Glutamatergic neuron (in vitro differentiated cells): ENCODE measurements around the gene OPRL1. TPM values are rescaled to one million over a fixed set of nuclear protein-coding genes. Genes with fewer than 3 reads are reported as not detected.
A peak's percentile ranks its signal among the peaks of the same experiment; 100 is the strongest.

ENCODE experiments used
- DNase-seq: peaks from one replicate; pipeline ENCODE4 v3.0.0; 2022
- H3K27ac Mint-ChIP-seq: one replicate; pipeline ENCODE4 v1.8.0; 2020; ENCODE audit warnings: mild to moderate bottlenecking, mixed read lengths, inconsistent platforms; ENCODE audit not compliant: unreplicated experiment
- H3K27me3 Mint-ChIP-seq: one replicate; pipeline ENCODE4 v1.8.0; 2020; ENCODE audit warnings: mild to moderate bottlenecking, moderate library complexity, mixed read lengths, inconsistent platforms; ENCODE audit not compliant: unreplicated experiment
- H3K36me3 Mint-ChIP-seq: one replicate; pipeline ENCODE4 v1.8.0; 2020; ENCODE audit warnings: mild to moderate bottlenecking, mixed read lengths, inconsistent platforms; ENCODE audit not compliant: unreplicated experiment
- H3K4me1 Mint-ChIP-seq: one replicate; pipeline ENCODE4 v1.8.0; 2020; ENCODE audit warnings: mild to moderate bottlenecking, low read depth, mixed read lengths, inconsistent platforms; ENCODE audit not compliant: unreplicated experiment
- H3K4me3 Mint-ChIP-seq: one replicate; pipeline ENCODE4 v1.8.0; 2020; ENCODE audit warnings: mild to moderate bottlenecking, mixed read lengths, inconsistent platforms; ENCODE audit not compliant: unreplicated experiment
- H3K9me3 Mint-ChIP-seq: one replicate; pipeline ENCODE4 v1.8.0; 2020; ENCODE audit warnings: mild to moderate bottlenecking, moderate library complexity, mixed read lengths, inconsistent platforms; ENCODE audit not compliant: unreplicated experiment
- CTCF ChIP-seq: fragments of 200-600 bp; sonication (generic); IDR thresholded peaks from one replicate; pipeline ENCODE4 v1.5.0; 2021; ENCODE audit not compliant: partially characterized antibody, unreplicated experiment
- total RNA-seq: library from RNA; stranded (reverse); fragmentation: NEBNext Ultra II Directional; extraction: Animal tissue kit (Norgen Biotek cat#: 25700); gene quantifications from one replicate; pipeline ENCODE4 v1.2.1, GENCODE V29; 2021; ENCODE audit not compliant: unreplicated experiment

OPRL1 gene
- total RNA-seq, 1 donor from 2014 or later, result 2.9 TPM

GRCh38 chr20:64062596-64063388 lies 17.1 kb upstream of the OPRL1 start, which contains the start of gene TCEA2:
Gene TCEA2 (plus strand): TSS chr20:64063198. CDS start chr20:64063313, 115 bp downstream.
- Mint-ChIP-seq H3K9me3 (peaks cover 3% of the 10 kb centered on the region), H3K27ac (peak within 1 kb of the TSS; percentile 62), H3K4me3 (peak within 1 kb of the TSS; percentile 92), H3K36me3 (no peaks in the 10 kb centered on the region), H3K4me1 (peaks cover 8% of the 10 kb centered on the region), H3K27me3 (peaks cover 4% of the 10 kb centered on the region)
- DNase-seq, result peak; percentile 98
- no peak for TF ChIP-seq CTCF

GRCh38 chr20:64063389-64064144 lies 16.3 kb upstream of the OPRL1 start:
- Mint-ChIP-seq H3K4me1 (peaks cover 8% of the 10 kb centered on the region), H3K36me3 (no peaks in the 10 kb centered on the region), H3K4me3 (peak overlapping the region; percentile 92), H3K27ac (peak overlapping the region; percentile 62), H3K27me3 (peaks cover 5% of the 10 kb centered on the region), H3K9me3 (peaks cover 3% of the 10 kb centered on the region)
- DNase-seq, result peak; percentile 61
- TF ChIP-seq CTCF, result no peak

GRCh38 chr20:64064145-64064698 lies 15.7 kb upstream of the OPRL1 start:
- Mint-ChIP-seq H3K9me3 (peaks cover 3% of the 10 kb centered on the region), H3K27ac (peak overlapping the region; percentile 62), H3K4me1 (peaks cover 8% of the 10 kb centered on the region), H3K27me3 (peaks cover 5% of the 10 kb centered on the region), H3K4me3 (peak overlapping the region; percentile 92), H3K36me3 (no peaks in the 10 kb centered on the region)
- no peak for TF ChIP-seq CTCF
- no peak for DNase-seq

- Mint-ChIP-seq H3K27ac (no peak overlapping the region), H3K4me1 (peaks cover 8% of the 10 kb centered on the region), H3K36me3 (no peaks in the 10 kb centered on the region), H3K27me3 (peaks cover 5% of the 10 kb centered on the region), H3K9me3 (peaks cover 3% of the 10 kb centered on the region), H3K4me3 (no peak overlapping the region)
- DNase-seq, result no peak
- TF ChIP-seq CTCF, result no peak
Measured at GRCh38 chr20:64065062-64065973, 14.6 kb upstream of the OPRL1 start.
